NB4 (cell line): ENCODE data around the gene QSOX1.

Experiments used
- CTCF ChIP-seq: IDR thresholded peaks from one replicate; pipeline ENCODE4 v1.5.1; 2012; ENCODE audit warnings: low read depth, low read length
- MAX ChIP-seq: IDR thresholded peaks from 2 replicates; pipeline ENCODE4 v1.6.1; 2011; ENCODE audit warnings: low read depth, low read length
- MYC ChIP-seq: IDR thresholded peaks from 2 replicates; pipeline ENCODE4 v1.6.1; 2011; ENCODE audit warnings: low read depth, low read length
- POLR2A ChIP-seq: IDR thresholded peaks from 2 replicates; pipeline ENCODE4 v1.6.1; 2011; ENCODE audit warnings: mild to moderate bottlenecking; ENCODE audit not compliant: insufficient read length; ENCODE audit errors: extremely low read depth

GRCh38 chr1:180249725-180250498 lies 95.2 kb downstream of the QSOX1 start:
- no peak for TF ChIP-seq CTCF
- no peak for TF ChIP-seq POLR2A
- no peak for TF ChIP-seq MAX
- no peak for TF ChIP-seq MYC
